IgD-negative memory B cell (primary cell): ENCODE measurements around the gene MAML3. TPM values are rescaled to one million over a fixed set of nuclear protein-coding genes. Genes with fewer than 3 reads are reported as not detected.

ENCODE experiments used
- H3K27ac Mint-ChIP-seq, 3 donors: one replicate each; pipeline ENCODE4 v1.8.0; 2020 to 2022; ENCODE audit warnings: mild to moderate bottlenecking in 3 of 3, mixed read lengths in 3 of 3, moderate library complexity in 1 of 3
- H3K27me3 Mint-ChIP-seq: one replicate; pipeline ENCODE4 v1.8.0; 2021; ENCODE audit warnings: mixed read lengths
- H3K36me3 Mint-ChIP-seq: one replicate; pipeline ENCODE4 v1.8.0; 2020; ENCODE audit warnings: mild to moderate bottlenecking, mixed read lengths
- H3K4me1 Mint-ChIP-seq, 3 donors: one replicate each; pipeline ENCODE4 v1.8.0; 2020 to 2022; ENCODE audit warnings: mixed read lengths in 3 of 3, mild to moderate bottlenecking in 1 of 3
- H3K4me3 Mint-ChIP-seq, 4 donors: one replicate each; pipeline ENCODE4 v1.8.0; 2020 to 2022; ENCODE audit warnings: mild to moderate bottlenecking in 4 of 4, mixed read lengths in 4 of 4, moderate library complexity in 3 of 4
- H3K9me3 Mint-ChIP-seq, 3 donors: one replicate each; pipeline ENCODE4 v1.8.0; 2020 to 2021; ENCODE audit warnings: mixed read lengths in 3 of 3, mild to moderate bottlenecking in 1 of 3
- polyA plus RNA-seq: library from polyadenylated mRNA; unstranded; fragments of 300-500 nt; fragmentation: Illumina TruSeq; gene quantifications from one replicate; pipeline ENCODE4 v1.2.3, GENCODE V29; 2021

Gene MAML3
- polyA plus RNA-seq, 1 donor from 2014 or later, result 0.03 TPM

DNA sequence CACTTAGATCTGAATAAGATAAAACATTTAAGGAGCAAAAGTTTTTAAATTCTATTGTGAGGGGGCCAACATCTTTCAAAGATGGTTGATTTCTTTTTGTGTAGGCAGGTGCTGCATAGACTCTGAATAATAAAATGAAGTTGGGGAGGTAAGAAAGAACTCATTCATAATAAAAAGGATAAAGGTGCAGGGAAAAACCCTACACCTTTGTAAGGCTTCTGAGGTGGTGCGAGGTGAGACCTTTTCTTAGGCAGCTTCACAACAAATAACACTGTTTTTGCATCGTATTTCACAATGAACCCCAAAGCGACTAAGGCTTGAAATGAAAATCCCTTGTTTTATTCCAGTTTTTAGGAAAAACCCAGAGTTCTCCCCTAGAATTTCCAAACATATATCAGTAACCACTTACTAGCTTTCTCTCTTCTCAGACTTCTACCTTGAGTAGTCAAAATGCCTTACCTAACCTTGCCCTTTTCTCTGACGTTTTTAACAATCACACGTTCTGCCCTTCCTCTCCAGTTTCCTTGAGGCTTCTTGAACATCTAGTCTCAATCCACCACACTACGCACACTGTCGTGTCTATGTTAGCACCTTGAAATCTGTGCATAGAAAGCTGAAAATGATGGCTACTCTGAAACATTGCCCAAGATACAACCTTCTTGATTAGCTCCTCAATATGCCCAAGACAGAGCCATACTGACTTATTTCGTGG, 30.2 kb downstream of the MAML3 start:
- H3K9me3 Mint-ChIP-seq, result no peaks in the 10 kb centered on the region
- H3K4me1 Mint-ChIP-seq, result no peaks in the 10 kb centered on the region
- peaks cover 9% of the 10 kb centered on the region for H3K27me3 Mint-ChIP-seq
- no peak overlapping the region for H3K4me3 Mint-ChIP-seq
- H3K27ac Mint-ChIP-seq, result no peak overlapping the region
- peaks cover 2% of the 10 kb centered on the region for H3K36me3 Mint-ChIP-seq

GRCh38 chr4:140122891-140123290, 31.1 kb downstream of the MAML3 start:
- H3K27ac Mint-ChIP-seq, result no peak overlapping the region
- no peaks in the 10 kb centered on the region for H3K9me3 Mint-ChIP-seq
- peaks cover 2% of the 10 kb centered on the region for H3K36me3 Mint-ChIP-seq
- H3K4me1 Mint-ChIP-seq, result no peaks in the 10 kb centered on the region
- H3K4me3 Mint-ChIP-seq, result no peak overlapping the region
- H3K27me3 Mint-ChIP-seq, result peaks cover 11% of the 10 kb centered on the region

DNA sequence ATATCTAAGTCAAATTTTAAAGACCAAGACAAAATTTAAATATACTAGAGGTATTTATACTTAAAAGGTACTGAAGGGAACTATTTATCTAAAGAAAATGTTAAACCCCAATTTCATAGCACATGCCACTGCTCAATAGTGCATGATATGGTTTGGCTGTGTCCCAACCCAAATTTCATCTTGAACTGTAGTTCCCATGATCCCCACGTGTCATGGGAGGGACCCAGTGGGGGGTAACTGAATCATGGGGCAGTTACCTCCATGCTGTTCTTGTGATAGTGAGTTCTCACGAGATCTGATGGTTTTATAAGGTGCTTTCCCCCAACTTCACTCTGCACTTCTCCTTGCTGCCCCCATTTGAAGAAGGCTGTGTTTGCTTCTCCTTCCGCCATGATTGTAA, 32.3 kb downstream of the MAML3 start:
- Mint-ChIP-seq H3K36me3 (peaks cover 2% of the 10 kb centered on the region), H3K9me3 (no peaks in the 10 kb centered on the region), H3K27ac (no peak overlapping the region), H3K4me1 (no peaks in the 10 kb centered on the region), H3K4me3 (no peak overlapping the region), H3K27me3 (peaks cover 11% of the 10 kb centered on the region)

GRCh38 chr4:140118931-140119640, 34.9 kb downstream of the MAML3 start:
- H3K4me3 Mint-ChIP-seq, result no peak overlapping the region
- peaks cover 1% of the 10 kb centered on the region for H3K36me3 Mint-ChIP-seq
- H3K27ac Mint-ChIP-seq, result no peak overlapping the region
- H3K4me1 Mint-ChIP-seq, result no peaks in the 10 kb centered on the region
- peaks cover 10% of the 10 kb centered on the region for H3K27me3 Mint-ChIP-seq
- no peaks in the 10 kb centered on the region for H3K9me3 Mint-ChIP-seq

GRCh38 chr4:140117947-140118346, 36.0 kb downstream of the MAML3 start:
- no peaks in the 10 kb centered on the region for H3K4me1 Mint-ChIP-seq
- peaks cover 1% of the 10 kb centered on the region for H3K36me3 Mint-ChIP-seq
- H3K9me3 Mint-ChIP-seq, result no peaks in the 10 kb centered on the region
- H3K4me3 Mint-ChIP-seq, result no peak overlapping the region
- peaks cover 8% of the 10 kb centered on the region for H3K27me3 Mint-ChIP-seq
- H3K27ac Mint-ChIP-seq, result no peak overlapping the region

GRCh38 chr4:140116442-140117104, 37.4 kb downstream of the MAML3 start:
- Mint-ChIP-seq H3K36me3 (peaks cover 1% of the 10 kb centered on the region), H3K9me3 (no peaks in the 10 kb centered on the region)

DNA sequence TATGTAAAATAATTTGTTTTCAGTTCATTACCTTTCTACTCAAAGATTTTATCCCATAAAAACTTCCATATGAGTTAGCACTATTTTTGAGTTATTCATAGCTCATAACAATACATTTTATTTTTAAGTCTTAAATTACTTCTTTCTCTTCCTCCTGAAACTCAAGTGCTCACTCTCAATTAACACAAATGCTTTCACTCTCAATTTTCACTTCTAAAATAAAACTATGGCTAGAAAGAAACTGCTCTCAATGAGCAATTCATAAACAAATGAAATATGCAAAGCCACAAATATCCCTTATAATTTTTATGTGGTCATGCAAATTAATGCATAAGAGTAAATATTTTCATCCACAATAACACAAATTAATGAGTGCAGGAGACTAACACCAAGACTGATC, 38.8 kb downstream of the MAML3 start:
- Mint-ChIP-seq H3K36me3 (peaks cover 1% of the 10 kb centered on the region), H3K27ac (no peak overlapping the region), H3K27me3 (peaks cover 6% of the 10 kb centered on the region), H3K4me3 (no peak overlapping the region), H3K4me1 (no peaks in the 10 kb centered on the region), H3K9me3 (no peaks in the 10 kb centered on the region)

More at GRCh38 chr4:140116442-140117104, 37.4 kb downstream of the MAML3 start:
- Mint-ChIP-seq H3K4me1 (no peaks in the 10 kb centered on the region), H3K4me3 (no peak overlapping the region), H3K27me3 (peaks cover 5% of the 10 kb centered on the region), H3K27ac (no peak overlapping the region)

- Mint-ChIP-seq H3K36me3 (peaks cover 1% of the 10 kb centered on the region), H3K9me3 (no peaks in the 10 kb centered on the region), H3K4me1 (no peaks in the 10 kb centered on the region), H3K27ac (no peak overlapping the region), H3K4me3 (no peak overlapping the region), H3K27me3 (peaks cover 17% of the 10 kb centered on the region)
These were observed 40.3 kb downstream of the MAML3 start for GRCh38 chr4:140113653-140114052.

DNA sequence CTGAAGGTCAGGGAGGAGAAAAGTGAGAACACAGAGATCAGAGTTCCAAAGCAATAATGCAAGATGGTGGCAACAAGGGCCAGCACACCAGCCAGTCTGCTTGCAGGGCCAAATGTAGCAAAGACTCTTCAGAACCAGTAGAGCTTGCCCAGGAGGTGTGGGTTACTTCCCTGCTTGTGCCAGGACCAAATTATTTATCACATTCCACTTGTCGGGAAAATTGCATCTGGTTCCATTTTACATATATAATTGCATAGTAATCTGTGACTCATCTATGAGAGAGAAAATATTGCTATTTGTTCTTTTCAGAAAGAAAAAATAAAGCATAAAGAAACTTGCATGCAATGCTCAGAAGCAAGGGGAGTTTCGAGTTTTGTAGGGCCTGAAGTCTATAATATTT, 41.4 kb downstream of the MAML3 start:
- H3K4me1 Mint-ChIP-seq, result peaks cover 0 to 5% (median 3%) of the 10 kb centered on the region in 3 donors
- no peaks in the 10 kb centered on the region for H3K9me3 Mint-ChIP-seq
- H3K4me3 Mint-ChIP-seq, result no peak overlapping the region
- peaks cover 1% of the 10 kb centered on the region for H3K36me3 Mint-ChIP-seq
- H3K27ac Mint-ChIP-seq, result no peak overlapping the region
- peaks cover 21% of the 10 kb centered on the region for H3K27me3 Mint-ChIP-seq

- Mint-ChIP-seq H3K4me3 (no peak overlapping the region), H3K27ac (no peak overlapping the region), H3K4me1 (peaks cover 0 to 5% (median 3%) of the 10 kb centered on the region in 3 donors), H3K27me3 (peaks cover 24% of the 10 kb centered on the region), H3K9me3 (no peaks in the 10 kb centered on the region), H3K36me3 (peaks cover 1% of the 10 kb centered on the region)
These were observed 42.7 kb downstream of the MAML3 start for GRCh38 chr4:140111256-140111655.

DNA sequence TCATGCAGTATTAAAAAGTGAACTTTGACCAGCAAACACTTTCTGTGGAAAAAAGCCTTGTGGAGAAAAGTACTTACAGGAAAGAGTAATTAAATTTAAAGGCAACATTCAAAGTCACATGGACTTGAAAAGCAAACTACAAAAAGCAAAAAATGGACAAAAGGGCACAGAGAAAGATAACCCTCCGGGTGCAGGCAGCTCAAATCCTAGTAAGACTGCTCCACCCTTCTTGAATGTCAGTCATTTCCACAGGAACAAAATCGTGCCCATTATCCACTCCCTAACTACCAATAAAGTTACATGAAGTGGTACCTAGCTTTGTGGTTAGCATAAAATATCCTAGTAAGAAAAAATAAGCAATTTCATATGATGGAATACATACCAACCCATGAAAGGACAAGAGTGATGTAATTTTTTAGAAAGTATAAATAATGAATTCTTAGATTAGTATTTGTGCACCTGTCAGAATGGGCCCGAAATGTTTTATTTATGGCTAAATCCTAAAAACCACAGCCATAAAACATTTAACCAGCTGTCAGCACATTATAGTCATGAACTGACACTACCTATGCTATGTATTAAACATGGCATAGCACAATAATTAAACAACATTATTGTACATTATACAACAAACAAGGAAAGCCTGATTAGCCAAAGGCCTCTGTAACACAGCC, 43.3 kb downstream of the MAML3 start:
- Mint-ChIP-seq H3K27me3 (peaks cover 24% of the 10 kb centered on the region), H3K4me1 (peaks cover 0 to 5% (median 3%) of the 10 kb centered on the region in 3 donors), H3K36me3 (peaks cover 1% of the 10 kb centered on the region), H3K4me3 (no peak overlapping the region), H3K9me3 (no peaks in the 10 kb centered on the region), H3K27ac (no peak overlapping the region)

DNA sequence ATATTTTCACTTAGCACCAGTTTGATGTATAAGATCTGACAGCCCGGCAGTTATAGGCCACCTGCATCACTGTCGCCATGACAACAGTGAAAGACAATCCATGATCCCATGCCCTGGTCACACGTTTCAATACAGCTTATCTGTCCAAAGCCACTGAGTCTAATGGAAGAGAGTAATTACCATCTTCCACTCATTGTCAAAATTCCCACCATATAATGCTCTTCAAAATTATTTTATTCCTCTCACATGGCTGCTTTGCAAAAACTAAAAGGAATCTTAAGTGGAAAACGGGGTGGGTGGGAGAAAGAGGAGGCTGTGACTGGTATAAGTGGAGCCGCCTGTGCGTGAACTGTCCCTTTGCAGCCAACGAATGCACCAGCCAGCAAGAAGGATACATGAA, 44.2 kb downstream of the MAML3 start:
- H3K27me3 Mint-ChIP-seq, result peaks cover 27% of the 10 kb centered on the region
- no peak overlapping the region for H3K4me3 Mint-ChIP-seq
- no peaks in the 10 kb centered on the region for H3K9me3 Mint-ChIP-seq
- no peak overlapping the region for H3K27ac Mint-ChIP-seq
- H3K4me1 Mint-ChIP-seq, result peaks cover 0 to 5% (median 3%) of the 10 kb centered on the region in 3 donors
- H3K36me3 Mint-ChIP-seq, result no peaks in the 10 kb centered on the region

DNA sequence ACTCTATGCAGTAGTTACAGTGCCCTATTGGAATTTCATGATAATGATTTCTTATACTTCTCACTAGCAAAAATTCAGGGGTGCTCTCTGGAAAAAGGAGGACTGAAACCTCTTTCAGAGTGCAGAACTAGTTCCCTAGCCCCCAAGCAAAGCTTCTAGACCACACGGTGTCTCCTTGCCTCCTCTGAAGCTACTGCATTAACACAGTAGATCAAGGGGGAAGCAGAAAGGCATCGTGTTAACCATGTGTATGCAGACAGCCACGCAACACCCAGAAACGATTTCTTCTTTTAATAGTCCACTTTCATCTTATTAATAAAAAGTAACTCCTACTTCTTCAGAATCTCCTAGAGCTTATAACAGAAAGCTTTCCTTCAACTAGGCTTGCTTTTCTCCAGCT, 44.7 kb downstream of the MAML3 start:
- Mint-ChIP-seq H3K9me3 (no peaks in the 10 kb centered on the region), H3K4me1 (peaks cover 0 to 5% (median 3%) of the 10 kb centered on the region in 3 donors), H3K27ac (peak overlapping the region in 1 of 3 donors; percentile 19), H3K4me3 (no peak overlapping the region), H3K36me3 (no peaks in the 10 kb centered on the region), H3K27me3 (peaks cover 27% of the 10 kb centered on the region)

DNA sequence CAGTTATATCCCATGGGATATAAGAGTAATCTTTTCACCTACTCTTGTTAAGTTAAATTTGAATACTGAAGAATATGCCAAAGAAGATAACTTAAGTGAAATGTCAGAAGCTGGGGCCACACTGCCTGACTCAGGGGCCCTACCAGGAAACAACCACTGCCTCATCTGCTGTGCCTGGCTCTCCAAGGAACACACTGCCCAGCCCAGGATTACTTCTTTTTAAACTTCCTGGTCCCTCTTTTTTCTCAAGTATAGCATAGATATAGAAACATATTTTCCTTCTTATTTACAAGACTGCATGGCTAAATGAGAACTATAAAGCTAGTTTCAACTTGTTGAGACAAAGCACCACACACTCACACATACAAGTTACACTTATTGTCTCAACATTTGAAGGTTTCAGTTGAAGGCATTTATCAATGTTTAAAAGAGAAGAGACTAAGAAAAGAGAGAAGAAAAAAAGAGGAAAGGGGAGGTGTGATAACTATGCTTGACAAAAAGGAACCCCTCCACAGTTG, 45.2 kb downstream of the MAML3 start:
- Mint-ChIP-seq H3K4me3 (no peak overlapping the region), H3K36me3 (no peaks in the 10 kb centered on the region), H3K4me1 (peaks cover 0 to 5% (median 3%) of the 10 kb centered on the region in 3 donors), H3K27me3 (peaks cover 27% of the 10 kb centered on the region), H3K9me3 (no peaks in the 10 kb centered on the region), H3K27ac (no peak overlapping the region)

DNA sequence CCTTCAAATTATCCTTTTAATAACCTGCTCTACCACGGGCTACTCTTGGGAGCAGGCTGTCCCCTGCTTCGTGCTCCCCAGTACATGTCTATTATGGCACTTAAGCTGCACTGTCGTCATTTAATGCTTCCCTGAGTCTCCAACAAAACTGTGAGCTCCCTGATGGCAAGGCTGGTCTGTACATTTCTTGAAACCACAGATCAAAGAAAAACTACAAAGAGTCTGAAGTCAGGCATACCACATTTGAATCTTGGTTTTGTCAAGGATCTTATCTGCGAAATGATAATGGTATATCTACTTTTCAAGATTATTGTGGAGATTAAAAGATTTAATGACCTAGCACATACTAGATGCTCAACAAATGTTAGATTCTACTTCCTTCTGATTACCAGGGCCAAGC, 45.7 kb downstream of the MAML3 start:
- H3K27me3 Mint-ChIP-seq, result peaks cover 27% of the 10 kb centered on the region
- no peaks in the 10 kb centered on the region for H3K36me3 Mint-ChIP-seq
- H3K4me3 Mint-ChIP-seq, result no peak overlapping the region
- no peaks in the 10 kb centered on the region for H3K9me3 Mint-ChIP-seq
- H3K27ac Mint-ChIP-seq, result no peak overlapping the region
- H3K4me1 Mint-ChIP-seq, result peaks cover 0 to 5% (median 3%) of the 10 kb centered on the region in 3 donors
